Suprapubic skin (tissue), 4 donors: ENCODE measurements around the gene HS3ST3B1. TPM values are rescaled to one million over a fixed set of nuclear protein-coding genes. Genes with fewer than 3 reads are reported as not detected.

Experiments used
- DNase-seq, 2 donors: peaks; one replicate each; pipeline ENCODE4 v3.0.0-alpha.2; 2019; ENCODE audit warnings: low spot score in 2 of 2
- H3K27ac ChIP-seq: fragments of 200-600 bp; sonication (generic); one replicate; pipeline ENCODE4 v1.5.1; 2019
- H3K27me3 ChIP-seq: fragments of 200-600 bp; sonication (generic); one replicate; pipeline ENCODE4 v1.5.1; 2019
- H3K36me3 ChIP-seq: fragments of 200-600 bp; sonication (generic); one replicate; pipeline ENCODE4 v1.5.1; 2019
- H3K4me1 ChIP-seq: fragments of 200-600 bp; sonication (generic); one replicate; pipeline ENCODE4 v1.5.1; 2019
- H3K4me3 ChIP-seq: fragments of 200-600 bp; sonication (generic); one replicate; pipeline ENCODE4 v1.5.1; 2019; ENCODE audit warnings: mild to moderate bottlenecking
- H3K9me3 ChIP-seq: fragments of 200-600 bp; sonication (generic); one replicate; pipeline ENCODE4 v1.5.1; 2019
- EP300 ChIP-seq: sonication (generic); formaldehyde crosslinking; IDR thresholded peaks from one replicate; pipeline ENCODE4 v1.6.1; 2017; ENCODE audit warnings: antibody characterized with exemption
- POLR2A ChIP-seq, 2 donors: fragments of 450-650 bp; IDR thresholded peaks; one replicate each; pipeline ENCODE4 v1.6.1; 2017; ENCODE audit warnings: antibody characterized with exemption in 2 of 2, mild to moderate bottlenecking in 2 of 2, moderate library complexity in 2 of 2
- POLR2AphosphoS5 ChIP-seq, 3 donors: sonication (generic); formaldehyde crosslinking; IDR thresholded peaks; one replicate each; pipeline ENCODE4 v1.6.1; 2017; ENCODE audit warnings: antibody characterized with exemption in 3 of 3
- WGBS: methylation state at CpG from one replicate; pipeline ENCODE4 v1.1.5; 2018; 5-methylcytosine and 5-hydroxymethylcytosine counted together
- total RNA-seq, 4 donors: library from RNA; depleted of rRNA; stranded (reverse); fragments of >200 nt; gene quantifications; one replicate each; pipeline ENCODE4 v1.1.0, GENCODE V29; 2016
- TF ChIP-seq, protein P1 (sequence below), 2 donors: fragments of 200-600 bp in 1 of 2; fragments of 450-650 bp in 1 of 2; sonication (generic) in 1 of 2; IDR thresholded peaks; one replicate each; pipeline ENCODE4 v1.5.1; 2016 to 2019; ENCODE audit warnings: antibody characterized with exemption in 2 of 2, mild to moderate bottlenecking in 1 of 2, moderate library complexity in 1 of 2

Gene HS3ST3B1
- total RNA-seq, 4 donors from 2014 or later = 7.3 to 21.2 (median 14.7) TPM

DNA sequence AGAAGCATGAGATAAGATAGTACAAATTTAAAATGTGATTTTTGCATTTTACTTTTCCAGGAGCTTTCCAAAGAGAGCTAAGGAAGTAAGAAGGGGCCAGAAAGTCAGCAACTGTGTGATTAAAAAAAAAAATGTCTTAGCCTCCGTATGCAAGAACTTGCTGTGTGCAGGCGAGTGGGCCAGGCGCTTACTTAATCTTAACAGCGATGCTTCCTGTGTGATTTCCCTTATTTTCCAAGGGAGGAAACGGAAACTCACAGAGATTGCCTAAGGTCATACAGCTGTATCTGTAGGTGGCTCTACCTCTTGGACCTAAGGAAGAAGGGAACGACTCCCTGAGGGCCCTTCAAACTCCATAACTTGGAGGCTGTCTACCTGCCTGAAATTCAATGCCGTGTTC lies 11.1 kb downstream of the HS3ST3B1 start:
- Histone ChIP-seq H3K27me3 (peaks cover 13% of the 10 kb centered on the region), H3K27ac (no peak overlapping the region), H3K36me3 (no peaks in the 10 kb centered on the region), H3K9me3 (no peaks in the 10 kb centered on the region), H3K4me3 (no peak overlapping the region), H3K4me1 (peaks cover 24% of the 10 kb centered on the region)
- no peak for TF ChIP-seq POLR2AphosphoS5 (IDR thresholded peaks at IDR 0.05)
- TF ChIP-seq EP300 = no peak
- no peak for TF ChIP-seq POLR2A (IDR thresholded peaks at IDR 0.05)
- TF ChIP-seq, protein P1, sequence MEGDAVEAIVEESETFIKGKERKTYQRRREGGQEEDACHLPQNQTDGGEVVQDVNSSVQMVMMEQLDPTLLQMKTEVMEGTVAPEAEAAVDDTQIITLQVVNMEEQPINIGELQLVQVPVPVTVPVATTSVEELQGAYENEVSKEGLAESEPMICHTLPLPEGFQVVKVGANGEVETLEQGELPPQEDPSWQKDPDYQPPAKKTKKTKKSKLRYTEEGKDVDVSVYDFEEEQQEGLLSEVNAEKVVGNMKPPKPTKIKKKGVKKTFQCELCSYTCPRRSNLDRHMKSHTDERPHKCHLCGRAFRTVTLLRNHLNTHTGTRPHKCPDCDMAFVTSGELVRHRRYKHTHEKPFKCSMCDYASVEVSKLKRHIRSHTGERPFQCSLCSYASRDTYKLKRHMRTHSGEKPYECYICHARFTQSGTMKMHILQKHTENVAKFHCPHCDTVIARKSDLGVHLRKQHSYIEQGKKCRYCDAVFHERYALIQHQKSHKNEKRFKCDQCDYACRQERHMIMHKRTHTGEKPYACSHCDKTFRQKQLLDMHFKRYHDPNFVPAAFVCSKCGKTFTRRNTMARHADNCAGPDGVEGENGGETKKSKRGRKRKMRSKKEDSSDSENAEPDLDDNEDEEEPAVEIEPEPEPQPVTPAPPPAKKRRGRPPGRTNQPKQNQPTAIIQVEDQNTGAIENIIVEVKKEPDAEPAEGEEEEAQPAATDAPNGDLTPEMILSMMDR (IDR thresholded peaks at IDR 0.05) = no peak
- DNase-seq = no peak
- WGBS = 74% methylated on average over 7 of the region's 7 CpGs

DNA sequence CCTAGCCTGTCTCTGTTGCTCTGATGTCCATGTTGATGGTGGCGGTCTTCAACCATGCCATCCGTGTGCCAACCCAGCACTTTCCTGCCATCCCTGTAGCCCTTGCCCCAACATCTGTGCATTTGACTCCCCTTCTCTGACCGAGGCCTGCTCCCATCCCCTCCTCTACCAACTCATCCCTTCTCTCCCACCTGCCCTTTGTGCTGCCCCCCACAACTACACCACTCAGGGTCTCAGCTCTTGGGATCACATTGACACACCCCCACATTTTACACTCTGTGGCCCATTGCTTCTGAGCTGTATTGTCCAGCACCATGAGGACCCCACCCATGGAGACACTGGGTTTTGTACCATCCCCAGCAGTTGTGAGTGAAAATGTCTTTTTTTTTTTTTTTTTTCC lies 11.6 kb downstream of the HS3ST3B1 start:
- H3K4me3 ChIP-seq = no peak overlapping the region
- peaks cover 24% of the 10 kb centered on the region for H3K4me1 ChIP-seq
- H3K9me3 ChIP-seq = no peaks in the 10 kb centered on the region
- H3K27me3 ChIP-seq = peaks cover 11% of the 10 kb centered on the region
- no peak for TF ChIP-seq POLR2AphosphoS5 (IDR thresholded peaks at IDR 0.05)
- TF ChIP-seq POLR2A (IDR thresholded peaks at IDR 0.05) = no peak
- TF ChIP-seq, protein P1 (IDR thresholded peaks at IDR 0.05) = no peak
- TF ChIP-seq EP300 = no peak
- DNase-seq = no peak
- no peak overlapping the region for H3K27ac ChIP-seq
- no peaks in the 10 kb centered on the region for H3K36me3 ChIP-seq
- WGBS = 98% methylated on average over 3 of the region's 3 CpGs

GRCh38 chr17:14316126-14316832 lies 15.4 kb downstream of the HS3ST3B1 start:
- no peak for DNase-seq
- TF ChIP-seq POLR2AphosphoS5 (IDR thresholded peaks at IDR 0.05) = no peak
- TF ChIP-seq EP300 = no peak
- TF ChIP-seq, protein P1 (IDR thresholded peaks at IDR 0.05) = no peak
- TF ChIP-seq POLR2A (IDR thresholded peaks at IDR 0.05) = no peak
- H3K4me3 ChIP-seq = no peak overlapping the region
- H3K36me3 ChIP-seq = no peaks in the 10 kb centered on the region
- H3K9me3 ChIP-seq = no peaks in the 10 kb centered on the region
- no peak overlapping the region for H3K27ac ChIP-seq
- H3K4me1 ChIP-seq = no peaks in the 10 kb centered on the region
- peaks cover 2% of the 10 kb centered on the region for H3K27me3 ChIP-seq
- WGBS = 53% methylated on average over 10 of the region's 10 CpGs

DNA sequence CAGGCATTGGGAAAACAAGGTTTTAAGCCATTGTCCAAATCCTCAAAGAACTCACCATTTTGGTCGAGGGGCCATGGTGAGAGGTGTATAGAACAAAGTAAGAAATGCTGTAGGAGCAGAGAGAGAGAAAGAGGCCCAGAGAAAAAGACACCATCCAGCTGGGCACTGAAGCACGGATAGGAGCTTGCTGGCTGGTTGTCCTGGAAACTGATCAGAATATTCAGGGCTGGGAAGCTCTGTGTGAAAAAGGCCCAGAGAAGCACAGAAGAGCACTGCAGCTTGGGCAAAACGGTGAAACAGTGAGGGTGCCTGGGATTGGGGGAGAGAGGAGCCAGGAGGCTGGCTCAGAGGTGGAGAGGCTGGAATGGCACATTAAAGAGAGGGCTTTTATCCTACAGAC lies 16.5 kb downstream of the HS3ST3B1 start:
- no peak for TF ChIP-seq EP300
- no peak for TF ChIP-seq POLR2A (IDR thresholded peaks at IDR 0.05)
- no peak for TF ChIP-seq POLR2AphosphoS5 (IDR thresholded peaks at IDR 0.05)
- TF ChIP-seq, protein P1 (IDR thresholded peaks at IDR 0.05) = no peak
- DNase-seq = no peak
- H3K9me3 ChIP-seq = no peaks in the 10 kb centered on the region
- no peaks in the 10 kb centered on the region for H3K4me1 ChIP-seq
- H3K36me3 ChIP-seq = no peaks in the 10 kb centered on the region
- H3K4me3 ChIP-seq = no peak overlapping the region
- H3K27me3 ChIP-seq = peaks cover 2% of the 10 kb centered on the region
- WGBS = 71% methylated on average over 3 of the region's 3 CpGs
- H3K27ac ChIP-seq = no peak overlapping the region

- Histone ChIP-seq H3K27me3 (peaks cover 2% of the 10 kb centered on the region), H3K27ac (no peak overlapping the region), H3K4me1 (no peaks in the 10 kb centered on the region), H3K4me3 (no peak overlapping the region), H3K9me3 (no peaks in the 10 kb centered on the region), H3K36me3 (no peaks in the 10 kb centered on the region)
- 78% methylated on average over 8 of the region's 12 CpGs for WGBS
- TF ChIP-seq EP300 (no peak), POLR2AphosphoS5 (IDR thresholded peaks at IDR 0.05) (no peak)
- DNase-seq = no peak
Observed at GRCh38 chr17:14318109-14318917, 17.4 kb downstream of the HS3ST3B1 start.
